ENCODE results near the gene FBXO40.
"Not testable (repeated sequence)": the region's sequence is repeated elsewhere in the genome, so short reads cannot be mapped to it uniquely, and the experiment has no call there.

The FBXO40 gene, protein sequence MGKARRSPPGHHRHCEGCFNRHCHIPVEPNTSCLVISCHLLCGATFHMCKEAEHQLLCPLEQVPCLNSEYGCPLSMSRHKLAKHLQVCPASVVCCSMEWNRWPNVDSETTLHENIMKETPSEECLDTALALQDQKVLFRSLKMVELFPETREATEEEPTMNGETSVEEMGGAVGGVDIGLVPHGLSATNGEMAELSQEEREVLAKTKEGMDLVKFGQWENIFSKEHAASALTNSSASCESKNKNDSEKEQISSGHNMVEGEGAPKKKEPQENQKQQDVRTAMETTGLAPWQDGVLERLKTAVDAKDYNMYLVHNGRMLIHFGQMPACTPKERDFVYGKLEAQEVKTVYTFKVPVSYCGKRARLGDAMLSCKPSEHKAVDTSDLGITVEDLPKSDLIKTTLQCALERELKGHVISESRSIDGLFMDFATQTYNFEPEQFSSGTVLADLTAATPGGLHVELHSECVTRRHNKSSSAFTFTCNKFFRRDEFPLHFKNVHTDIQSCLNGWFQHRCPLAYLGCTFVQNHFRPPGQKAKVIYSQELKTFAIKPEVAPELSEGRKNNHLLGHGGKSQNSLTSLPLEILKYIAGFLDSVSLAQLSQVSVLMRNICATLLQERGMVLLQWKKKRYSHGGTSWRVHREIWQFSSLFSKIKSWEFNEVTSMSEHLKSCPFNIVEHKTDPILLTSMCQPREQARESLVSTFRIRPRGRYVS

DNA sequence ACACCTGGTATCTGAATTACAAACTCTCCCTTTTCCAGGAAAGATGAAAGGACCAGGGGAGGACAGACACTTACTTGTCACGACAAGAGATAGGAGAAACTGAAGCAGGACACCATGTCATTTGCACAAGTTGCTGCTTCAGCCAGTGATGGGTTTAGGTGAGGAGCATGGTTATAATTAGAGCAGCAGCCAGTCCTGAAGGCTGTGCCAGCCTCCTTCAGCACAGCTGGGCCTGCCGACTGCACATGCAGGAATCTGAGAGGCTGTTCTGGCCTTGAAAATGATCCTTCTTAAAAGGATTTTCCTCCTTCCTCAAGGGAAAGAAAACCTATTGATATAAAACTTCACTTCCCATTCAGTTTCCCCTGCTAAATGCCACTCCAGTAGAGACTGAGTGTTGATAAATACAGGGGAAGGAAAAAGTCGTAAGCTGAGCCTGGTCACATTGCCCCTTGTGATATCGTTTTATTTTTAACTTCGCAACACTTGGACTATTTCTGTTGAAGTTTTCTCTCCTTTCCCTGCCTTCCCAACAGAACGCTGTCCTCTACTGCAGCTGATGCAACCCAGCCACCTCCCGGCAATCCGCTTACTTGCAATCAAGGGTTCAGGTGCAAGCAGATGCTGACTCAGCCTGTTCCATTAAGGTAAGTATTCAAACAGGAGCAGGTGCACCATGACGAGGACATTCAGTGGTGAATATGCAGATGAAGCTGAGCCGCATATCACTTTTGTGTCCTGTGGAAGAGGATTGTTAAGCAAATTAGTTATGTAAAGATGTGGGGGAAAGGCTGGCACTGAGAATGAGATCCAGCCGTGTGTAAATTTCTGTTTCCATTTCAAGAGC lies at the start of gene FBXO40:
TSS of gene FBXO40 (plus strand) at position 524 of the 847 bp plus-strand sequence. CDS start 27,197 bp downstream, outside the sequence.
- DNase-seq: no peak

DNA sequence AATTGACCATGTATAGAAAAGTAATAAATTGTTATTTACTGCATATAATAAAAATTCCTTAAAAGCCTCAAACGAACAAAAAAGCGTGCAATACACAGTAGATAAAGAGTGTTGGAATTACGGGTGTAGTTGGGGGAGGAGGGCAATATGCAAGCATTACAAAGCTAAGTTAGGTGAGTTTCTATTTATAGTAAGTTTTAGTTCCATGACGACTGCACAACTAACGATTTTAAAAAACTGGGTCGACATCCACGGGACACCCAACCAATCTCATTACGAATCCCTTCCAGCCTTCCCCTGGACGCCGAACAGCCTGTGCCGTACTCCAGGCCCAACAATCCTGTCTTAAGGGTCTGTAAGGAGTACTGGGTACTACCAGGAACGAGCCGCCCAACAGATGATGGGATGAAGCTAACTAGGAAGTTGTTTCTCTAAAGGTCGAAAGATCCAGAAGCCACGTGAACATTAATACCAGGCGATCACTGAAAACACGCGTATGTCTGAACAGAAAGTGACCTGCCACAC lies 48.1 kb upstream of the FBXO40 start:
- DNase-seq: no peak

DNA sequence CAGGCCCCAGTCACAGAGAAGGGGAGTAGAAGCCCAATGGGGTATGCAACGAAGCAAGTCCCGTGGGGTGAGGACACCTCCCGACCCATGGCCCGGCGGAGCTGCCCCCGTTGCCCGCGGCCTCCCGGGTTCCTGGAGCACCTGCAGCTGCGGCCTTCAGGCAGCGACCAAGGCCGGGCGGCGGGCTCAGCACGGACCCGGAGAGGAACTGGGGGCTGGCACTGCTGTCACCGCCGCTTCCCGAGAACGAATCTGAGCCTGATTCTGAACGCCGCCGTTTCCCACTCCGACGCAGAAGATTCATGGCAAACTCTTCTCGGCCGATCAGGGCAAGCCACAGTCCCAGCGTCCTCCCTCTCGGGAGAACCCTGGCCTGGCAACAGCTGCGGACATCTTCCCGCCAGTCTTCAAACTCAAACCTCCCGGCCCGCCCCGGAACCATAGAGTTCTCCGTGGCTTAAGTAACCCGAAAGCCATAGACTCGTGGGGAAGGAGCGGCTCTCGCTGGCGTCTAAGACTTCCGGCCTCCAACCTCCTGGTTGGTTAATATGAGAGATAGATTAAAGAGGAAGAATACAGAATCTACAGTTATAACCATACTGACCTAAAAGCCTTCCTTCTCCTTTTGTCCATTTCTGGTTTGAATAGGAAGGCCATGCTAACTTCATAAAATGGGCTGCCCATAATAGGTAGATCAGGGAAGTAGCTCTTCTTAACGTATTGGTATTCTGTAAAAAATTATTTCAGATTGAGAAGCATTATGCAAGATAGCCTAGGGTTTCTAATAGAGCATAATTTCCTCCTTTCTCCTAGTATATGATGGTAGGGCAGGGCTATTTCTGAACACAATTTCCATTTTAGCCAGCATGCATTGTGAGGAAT lies 47.4 kb upstream of the FBXO40 start, which contains the start of gene POLQ:
TSS of gene POLQ (minus strand) at position 415 of the 882 bp plus-strand sequence. CDS start at position 304, 111 bp downstream.
- peak; percentile 95 for DNase-seq

DNA sequence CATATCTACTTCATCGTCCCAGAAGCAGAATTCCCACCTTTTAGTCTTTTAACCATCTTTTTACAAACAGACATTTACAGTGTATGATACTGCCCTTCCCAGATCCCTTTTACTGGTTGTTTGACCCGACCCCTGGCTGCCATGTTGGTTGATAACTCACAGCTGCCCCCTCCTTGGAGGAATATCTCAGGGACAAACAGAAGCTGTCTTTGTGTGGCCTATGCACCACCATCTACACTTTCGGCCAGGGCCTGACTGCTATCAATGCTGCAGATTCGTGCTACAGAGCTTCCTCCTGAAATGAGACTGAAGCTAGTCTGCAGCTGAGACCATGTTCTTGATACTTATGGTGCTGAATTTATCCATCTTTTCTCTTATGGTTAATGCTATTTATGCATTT lies 40.8 kb upstream of the FBXO40 start:
- DNase-seq: no peak

DNA sequence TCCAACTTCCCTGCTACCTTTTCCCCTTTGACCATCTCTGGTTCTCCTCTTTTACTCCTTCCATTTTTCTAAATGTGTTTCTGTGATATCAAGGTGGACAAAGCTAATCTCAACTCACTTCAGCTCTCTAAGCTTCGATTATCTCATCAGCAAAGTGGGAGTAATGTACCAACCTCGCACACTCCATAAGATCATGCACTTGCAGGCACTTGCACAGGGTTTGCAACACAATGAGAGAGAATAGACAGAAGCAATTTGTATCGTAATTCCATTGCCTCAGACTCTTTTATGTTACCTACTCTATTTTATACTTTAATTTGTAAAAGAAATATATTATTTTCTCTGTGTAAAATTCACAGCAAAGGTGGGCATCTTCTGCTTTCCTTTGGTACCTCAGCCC lies 40.4 kb upstream of the FBXO40 start:
- no peak for DNase-seq

DNA sequence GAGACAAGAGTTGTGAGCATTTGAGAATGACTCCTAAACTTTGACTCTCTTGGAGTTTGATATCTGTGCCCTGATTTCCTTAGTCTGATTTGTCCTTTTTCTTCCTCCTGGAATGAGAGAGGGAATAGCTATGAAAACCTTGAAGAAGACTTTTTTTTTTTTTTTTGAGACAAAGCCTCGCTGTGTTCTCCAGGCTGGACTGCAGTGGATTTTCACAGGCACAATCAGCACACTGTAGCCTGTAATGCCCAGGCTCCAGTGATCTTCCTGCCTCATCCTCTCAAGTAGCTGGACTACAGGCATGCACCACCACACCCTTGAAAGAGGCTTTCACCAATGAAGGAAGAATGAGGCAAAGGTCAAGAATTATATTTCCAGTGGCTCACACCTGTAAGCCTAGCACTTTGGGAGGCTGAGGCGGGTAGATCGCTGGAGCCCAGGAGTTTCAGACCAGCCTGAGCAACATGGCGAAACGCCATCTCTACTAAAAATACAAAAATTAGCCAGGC lies 35.7 kb upstream of the FBXO40 start:
- DNase-seq: no peak

DNA sequence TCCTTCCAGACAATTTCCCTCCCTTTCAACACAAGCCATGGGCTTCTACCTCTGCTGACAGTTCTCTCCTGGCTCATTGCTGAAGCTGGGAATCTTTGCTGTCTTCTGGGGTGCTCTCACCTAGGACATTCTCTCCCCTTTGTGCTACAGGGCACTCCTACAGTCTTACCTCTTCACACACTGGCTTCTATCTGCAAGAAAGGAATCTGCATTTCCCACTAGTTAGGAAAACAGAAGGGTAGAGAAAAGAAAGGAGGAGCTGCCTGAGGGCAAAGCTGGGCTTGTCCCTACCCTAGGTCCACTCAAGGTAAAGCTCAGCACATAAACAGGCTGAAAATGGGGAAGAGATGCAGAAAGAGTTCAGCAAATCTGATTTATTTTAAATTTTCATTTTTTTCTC lies 31.0 kb upstream of the FBXO40 start:
- DNase-seq: no peak

DNA sequence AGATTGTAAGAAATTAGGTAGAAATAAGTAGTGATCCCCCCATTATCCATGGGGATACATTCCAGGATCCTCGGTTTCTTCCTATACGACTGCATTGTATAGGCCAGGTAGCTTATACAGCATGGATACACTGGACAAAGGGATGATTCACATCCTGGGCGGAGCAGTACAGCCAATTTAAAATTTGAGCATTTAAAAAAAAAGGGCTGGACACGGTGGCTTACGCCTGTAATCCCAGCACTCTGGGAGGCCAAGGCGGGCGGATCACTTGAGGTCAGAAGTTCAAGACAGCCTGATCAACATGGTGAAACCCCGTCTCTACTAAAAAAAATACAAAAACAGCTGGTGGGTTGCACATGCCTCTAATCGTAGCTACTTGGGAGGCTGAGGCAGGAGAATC lies 26.4 kb upstream of the FBXO40 start:
- no peak for DNase-seq

DNA sequence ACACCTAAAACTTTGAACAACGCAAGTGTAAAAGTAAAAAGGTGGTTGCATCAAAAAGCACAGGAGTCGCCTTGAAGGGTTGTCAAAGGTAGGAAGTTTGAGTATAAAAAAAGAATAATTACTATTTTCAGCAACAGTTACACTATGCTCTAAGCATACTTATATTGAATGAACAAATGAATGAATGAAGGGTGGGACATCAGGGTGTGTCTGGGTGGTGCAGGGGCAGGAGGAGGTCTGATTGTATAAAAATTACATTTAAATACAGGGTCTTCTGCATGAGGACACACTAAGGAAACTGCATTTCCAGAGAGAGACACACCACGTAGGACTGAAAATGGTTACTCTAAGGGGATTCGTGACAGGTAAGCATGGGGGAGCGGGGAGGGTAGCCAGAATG lies 25.5 kb upstream of the FBXO40 start, which contains the start of gene ARGFX:
TSS of gene ARGFX (plus strand) at position 301 of the 400 bp plus-strand sequence. CDS start 2,765 bp downstream, outside the sequence.
- no peak for DNase-seq

DNA sequence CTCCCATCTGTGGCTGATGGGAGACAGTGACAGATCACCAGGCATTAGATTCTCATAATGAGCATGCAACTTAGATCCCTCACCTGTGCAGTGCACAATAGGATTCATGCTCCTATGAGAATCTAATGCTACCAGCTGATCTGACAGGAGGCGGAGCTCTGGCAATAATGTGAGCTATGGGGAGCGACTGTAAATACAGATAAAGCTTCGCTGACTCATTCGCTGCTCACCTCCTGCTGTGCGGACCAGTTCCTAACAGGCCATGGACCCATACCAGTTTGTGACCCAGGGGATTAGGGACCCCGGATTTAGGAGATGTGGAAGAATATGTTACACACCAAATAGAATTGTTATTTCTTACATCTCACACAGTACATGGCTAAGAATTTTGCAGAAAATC lies 18.7 kb upstream of the FBXO40 start:
- no peak for DNase-seq

DNA sequence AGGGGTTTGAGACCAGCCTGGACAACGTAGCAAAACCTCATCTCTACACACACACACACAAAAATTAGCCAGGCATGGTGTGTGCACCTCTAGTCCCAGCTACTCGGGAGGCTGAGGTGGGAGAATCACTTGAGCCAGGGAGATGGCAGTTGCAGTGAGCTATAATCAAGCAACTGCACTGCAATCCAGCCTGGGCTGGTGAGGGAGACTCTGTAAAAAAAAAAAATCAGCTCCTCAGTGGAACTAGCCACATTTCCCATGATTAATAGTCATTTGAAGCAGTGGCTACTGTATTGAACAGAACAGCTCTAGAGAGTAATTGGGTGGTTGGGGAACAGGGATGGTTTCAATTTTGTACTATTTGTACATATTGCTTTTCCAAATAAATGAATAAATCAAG lies 11.5 kb upstream of the FBXO40 start:
- no peak for DNase-seq

DNA sequence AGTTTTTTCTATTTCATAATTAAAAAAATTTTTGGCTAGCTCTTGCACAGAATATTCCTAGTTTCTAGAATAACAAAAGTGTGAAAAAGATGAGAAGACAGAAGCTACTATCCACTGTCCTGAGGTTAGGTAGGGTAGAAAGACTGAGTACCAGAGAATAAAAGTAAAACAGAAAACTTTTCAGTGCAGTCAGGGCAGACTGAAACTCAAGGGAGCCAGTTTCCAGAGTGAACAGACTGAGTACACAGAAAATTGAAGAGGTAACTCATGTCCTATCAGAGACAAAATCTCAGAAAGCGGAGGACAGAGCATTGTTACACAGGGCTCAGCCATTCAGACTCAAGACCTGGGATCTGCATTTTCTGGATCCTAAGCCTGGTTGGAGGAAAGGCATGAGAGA lies 8.8 kb upstream of the FBXO40 start:
- DNase-seq: no peak

DNA sequence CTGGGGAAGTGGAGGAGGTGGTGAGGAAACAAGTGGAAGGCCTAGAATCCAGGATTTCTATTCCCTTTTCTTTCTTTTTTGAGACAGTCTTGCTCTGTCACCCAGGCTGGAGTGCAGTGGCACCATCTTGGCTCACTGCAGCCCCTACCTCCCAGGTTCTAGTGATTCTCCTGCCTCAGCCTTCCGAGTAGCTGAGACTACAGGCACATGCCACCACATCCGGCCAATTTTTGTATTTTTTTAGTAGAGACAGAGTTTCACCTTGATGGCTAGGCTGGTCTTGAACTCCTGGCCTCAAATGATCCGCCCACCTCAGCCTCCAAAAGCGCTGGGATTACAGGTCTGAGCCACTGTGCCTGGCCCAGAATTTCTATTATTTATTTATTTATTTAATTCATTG lies 627 bp downstream of the FBXO40 start:
- not testable (repeated sequence) for DNase-seq

DNA sequence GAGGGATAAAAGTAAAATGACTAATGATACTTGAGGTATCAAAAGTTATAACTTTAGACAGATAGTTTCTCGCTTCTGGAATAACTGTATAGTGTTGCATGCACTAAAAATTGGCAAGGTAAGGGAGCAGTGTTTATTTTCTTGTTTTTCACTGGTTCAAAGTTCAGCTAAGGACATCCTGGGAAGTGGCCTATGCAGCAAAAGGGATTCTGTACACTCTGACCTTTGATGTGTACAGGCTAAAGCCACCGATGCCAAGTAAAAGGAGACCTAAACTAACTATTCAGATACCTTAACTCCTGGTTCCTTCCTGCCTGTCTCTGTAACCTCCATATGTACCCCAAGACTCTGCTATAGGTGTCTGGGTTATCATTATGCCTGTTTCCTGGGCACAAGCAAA lies 1.7 kb downstream of the FBXO40 start:
- no peak for DNase-seq

DNA sequence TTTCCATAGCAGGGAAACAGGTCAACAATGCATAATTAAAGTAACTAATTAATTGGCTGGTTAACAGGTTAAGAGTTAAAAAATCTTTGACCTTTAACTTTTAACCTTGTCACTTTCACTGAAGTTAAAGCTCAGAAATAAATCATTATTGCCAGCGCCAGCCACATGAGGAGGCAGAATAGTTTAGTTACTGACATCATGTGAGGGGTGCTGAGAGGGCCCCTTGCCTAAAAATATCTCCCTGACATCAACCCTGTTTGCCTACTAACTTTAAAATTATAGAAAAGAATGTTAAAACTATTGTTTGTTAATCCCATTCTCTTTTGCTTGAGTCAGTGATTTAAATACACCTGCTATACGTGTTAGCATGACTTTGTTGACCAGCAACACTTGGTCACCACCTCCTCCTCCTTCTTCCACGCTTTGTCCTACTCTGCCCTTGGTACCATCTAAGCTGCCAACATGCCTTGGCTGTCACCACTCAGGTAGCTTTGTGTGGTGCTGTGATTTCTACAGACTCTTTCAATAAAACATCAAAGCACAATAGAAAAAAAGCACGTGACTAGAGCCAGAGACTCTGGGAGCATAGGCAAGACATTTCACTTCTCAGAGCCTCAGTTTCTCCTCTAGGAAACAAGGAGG lies 2.7 kb downstream of the FBXO40 start:
- no peak for DNase-seq

DNA sequence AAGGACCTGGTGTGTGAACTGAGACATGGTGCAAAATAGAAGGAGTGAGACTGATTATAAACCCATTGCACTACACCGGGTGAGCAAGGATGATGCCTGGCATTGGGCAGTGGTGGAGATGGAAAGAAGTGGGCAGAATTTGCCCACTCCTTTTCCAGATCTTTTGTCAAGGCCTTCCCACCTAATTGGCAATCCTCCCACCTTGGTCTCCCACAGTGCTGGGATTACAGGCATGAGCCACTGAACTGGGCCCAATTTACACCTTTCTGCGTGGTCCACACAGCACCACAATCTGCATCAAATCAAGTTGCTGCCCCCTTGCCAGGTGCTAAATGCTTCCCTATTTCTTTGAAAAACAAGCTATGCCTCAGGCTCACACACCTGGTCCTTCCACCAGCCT lies 5.4 kb downstream of the FBXO40 start:
- DNase-seq: no peak

DNA sequence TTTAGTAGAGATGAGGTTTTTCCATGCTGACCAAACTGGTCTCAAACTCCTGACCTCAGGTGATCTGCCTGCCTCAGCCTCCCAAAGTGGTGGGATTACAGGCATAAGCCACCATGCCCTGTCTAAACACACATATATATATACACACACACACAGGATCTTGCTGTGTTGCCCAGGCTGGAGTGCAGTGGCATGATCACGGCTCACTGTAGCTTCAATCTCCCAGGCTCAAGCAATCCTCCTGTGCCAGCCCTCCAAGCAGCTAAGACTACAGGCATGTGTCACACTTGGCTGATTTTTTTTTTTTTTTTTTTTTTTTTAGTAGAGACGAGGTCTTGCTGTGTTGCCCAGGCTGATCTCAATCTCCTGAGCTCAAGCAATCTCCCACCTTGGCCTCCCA lies 6.7 kb downstream of the FBXO40 start:
- not testable (repeated sequence) for DNase-seq

DNA sequence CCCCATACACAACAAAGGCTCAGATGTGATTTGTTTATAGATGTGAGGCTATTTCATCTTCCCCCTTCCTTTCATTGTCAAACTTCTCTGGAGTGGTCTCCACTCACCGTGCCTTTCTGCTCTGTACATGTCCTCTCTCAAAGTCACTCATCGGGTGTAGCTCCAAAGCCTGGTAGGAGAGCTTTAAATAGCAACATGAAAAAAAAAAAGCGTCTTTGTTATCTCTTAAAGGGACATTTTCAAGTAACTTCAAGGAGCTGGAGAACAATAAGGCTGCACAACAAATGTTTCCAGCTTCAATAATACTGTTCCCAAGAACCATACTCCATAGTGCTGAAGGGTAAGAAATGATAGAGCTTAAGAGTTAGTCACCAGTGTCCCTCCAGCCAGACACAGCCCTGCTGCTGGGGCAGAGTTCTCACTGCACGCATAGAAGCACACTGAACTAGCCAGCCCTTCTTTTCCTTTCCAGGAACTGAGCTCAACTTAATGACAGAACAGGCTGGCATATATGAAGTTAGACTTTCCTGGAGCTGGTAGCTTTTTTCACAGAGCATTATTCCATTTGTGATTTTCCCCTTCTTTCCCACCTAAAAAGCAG lies 8.1 kb downstream of the FBXO40 start:
- DNase-seq: no peak

DNA sequence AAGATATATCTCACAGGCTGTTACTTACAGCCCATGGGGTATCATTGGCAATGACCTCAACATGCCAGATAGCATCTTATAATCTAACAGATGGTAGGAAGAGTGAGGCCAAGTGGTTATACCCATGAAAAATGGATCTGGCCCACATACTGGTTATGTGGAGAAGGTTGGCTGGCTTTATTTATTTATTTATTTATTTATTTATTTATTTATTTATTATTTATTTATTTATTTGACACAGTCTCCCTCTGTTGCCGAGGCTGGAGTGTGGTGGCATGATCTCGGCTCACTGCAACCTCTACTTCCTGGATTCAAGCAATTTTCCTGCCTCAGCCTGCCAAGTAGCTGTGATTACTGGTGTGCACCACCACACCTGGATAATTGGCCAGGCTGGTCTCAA lies 11.6 kb downstream of the FBXO40 start:
- DNase-seq: no peak

DNA sequence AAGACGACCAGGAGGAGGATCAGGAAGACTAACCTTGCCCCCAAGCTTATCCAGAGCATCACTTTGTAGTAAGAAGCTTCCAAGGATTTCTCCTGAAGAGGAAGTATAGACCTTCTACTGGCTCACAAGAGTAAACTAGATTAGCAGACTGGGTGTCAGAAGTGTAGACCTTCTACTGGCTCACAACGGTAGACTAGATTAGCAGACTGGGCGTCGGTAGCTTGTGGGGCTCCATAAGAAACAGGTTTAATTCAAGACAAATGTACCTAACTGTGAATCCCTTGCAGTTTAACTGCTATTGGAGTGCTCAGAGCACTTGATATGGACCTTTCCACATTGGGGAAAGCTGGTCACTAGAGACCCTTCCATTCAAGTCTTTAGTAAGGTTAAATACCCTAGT lies 12.9 kb downstream of the FBXO40 start:
- no peak for DNase-seq

DNA sequence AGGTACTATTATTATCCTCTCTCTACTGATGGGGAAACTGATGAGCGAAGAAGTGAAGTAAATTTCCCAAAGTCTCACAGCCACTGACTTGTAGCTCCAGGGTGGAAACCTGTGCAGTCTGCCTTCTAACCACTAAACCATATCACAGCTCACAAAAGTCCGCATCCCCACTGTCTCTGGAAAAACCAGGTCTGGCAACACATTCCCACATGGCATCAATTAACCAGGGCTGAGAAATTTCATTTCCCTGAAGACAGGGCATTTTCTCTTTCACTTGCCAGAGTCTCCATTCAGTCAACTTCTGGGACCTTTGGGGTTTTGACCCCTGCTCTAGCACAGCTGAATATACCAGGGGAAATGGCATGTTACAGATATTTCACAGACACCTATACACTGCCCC lies 26.5 kb downstream of the FBXO40 start:
- no peak for DNase-seq
